NCI-H2196 (cell line): Measurements from ENCODE around the gene GSTM1.
"Not testable (repeated sequence)": the region's sequence is repeated elsewhere in the genome, so short reads cannot be mapped to it uniquely, and the experiment has no call there.

Source experiments
- DNase-seq: peaks from one replicate; lab custom pipeline; 2025; ENCODE audit not compliant: unreplicated experiment; lab: John Stamatoyannopoulos, UW

The GSTM1 gene

GRCh38 chr1:109659997-109660690, 27.5 kb upstream of the GSTM1 start:
- no peak for DNase-seq

GRCh38 chr1:109660691-109661026, 27.0 kb upstream of the GSTM1 start:
- not testable (repeated sequence) for DNase-seq

DNA sequence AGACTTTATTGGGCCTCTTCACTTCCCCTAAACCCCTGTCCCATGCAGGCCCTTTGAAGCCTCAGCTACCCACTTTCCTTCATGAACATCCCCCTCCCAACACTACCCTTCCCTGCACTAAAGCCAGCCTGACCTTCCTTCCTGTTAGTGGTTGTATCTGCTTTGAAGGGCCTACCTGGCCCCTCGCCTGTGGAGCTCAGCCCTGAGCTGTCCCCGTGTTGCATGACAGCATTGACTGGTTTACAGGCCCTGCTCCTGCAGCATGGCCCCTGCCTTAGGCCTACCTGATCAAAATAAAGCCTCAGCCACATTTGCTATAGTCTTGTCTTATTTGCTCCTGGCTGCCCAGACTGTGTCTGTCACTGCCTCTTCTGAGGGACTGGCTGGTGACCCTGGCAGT, 26.2 kb upstream of the GSTM1 start:
- DNase-seq: no peak

- no peak for DNase-seq
Measured at GRCh38 chr1:109664671-109665070, 22.9 kb upstream of the GSTM1 start.

- no peak for DNase-seq
Measured at GRCh38 chr1:109667452-109668122, 20.0 kb upstream of the GSTM1 start, which contains the start of gene GSTM2. TSS of gene GSTM2 (plus strand) at chr1:109668057. CDS start at chr1:109668116, 59 bp downstream.

DNA sequence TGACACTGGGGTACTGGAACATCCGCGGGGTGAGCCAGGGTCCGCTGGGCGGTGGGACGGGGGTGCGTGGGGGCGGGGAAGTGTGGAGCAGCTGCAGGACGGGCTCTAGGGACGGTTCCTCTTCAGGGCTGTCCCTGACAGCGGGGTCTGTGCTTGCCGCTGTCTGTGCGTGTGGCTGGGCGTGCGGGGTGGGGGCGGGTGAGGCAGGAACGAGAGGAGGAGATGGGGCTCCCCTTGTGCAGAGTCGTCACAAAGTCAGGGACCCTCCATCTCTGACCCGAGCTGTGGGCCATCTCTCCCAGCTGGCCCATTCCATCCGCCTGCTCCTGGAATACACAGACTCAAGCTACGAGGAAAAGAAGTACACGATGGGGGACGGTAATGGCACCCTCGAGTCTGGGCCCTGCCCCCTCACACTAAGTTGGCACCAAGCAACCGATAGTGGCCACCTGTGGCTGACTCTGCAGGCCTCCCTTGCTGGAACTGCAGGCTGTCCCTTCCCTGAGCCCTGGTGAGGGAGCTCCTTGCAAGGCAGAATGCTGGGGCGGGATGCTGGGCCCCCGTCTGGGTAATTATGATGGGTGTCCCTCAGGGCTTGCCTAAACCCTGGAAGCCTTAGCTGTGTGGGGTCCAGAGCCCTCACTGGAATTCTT, 19.4 kb upstream of the GSTM1 start:
- DNase-seq: no peak

- no peak for DNase-seq
Measured at GRCh38 chr1:109669246-109669948, 18.2 kb upstream of the GSTM1 start.

- not testable (repeated sequence) for DNase-seq
Measured at GRCh38 chr1:109669949-109670302, 17.7 kb upstream of the GSTM1 start.

DNA sequence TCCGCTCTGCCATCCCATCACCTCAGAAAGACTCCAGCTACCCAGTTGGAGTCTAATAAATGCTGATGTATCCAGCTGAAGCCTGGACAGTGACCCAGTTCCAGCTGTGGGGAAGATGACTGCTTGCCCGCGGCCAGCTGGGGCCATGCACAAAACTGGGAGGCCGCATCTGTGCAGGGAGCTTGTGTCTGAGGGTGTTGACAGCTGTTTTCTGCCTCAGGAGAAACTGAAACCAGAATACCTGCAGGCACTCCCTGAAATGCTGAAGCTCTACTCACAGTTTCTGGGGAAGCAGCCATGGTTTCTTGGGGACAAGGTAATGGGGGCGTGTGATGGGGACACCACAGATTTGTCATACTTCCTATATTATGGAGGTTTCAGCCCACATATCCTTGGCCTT, 16.6 kb upstream of the GSTM1 start:
- DNase-seq: no peak

DNA sequence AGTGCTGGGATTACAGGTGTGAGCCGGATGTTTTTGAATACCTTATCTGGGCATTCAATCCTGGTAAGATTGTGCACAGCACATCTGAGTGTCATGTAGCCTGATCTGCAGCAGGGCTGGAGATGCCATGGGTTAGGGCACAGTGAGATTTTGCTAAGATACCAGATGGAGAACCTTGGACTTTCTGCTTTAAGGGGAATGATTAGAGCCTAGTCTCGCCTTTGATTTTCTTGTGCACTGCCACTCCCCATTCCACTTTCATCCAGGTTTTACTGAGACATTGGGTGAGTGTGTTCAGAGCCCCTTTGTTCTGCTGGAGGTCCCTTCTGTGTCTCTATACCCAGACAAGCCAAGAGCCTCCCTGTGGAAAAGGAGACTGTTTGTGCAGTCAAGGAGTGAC, 13.8 kb upstream of the GSTM1 start:
- not testable (repeated sequence) for DNase-seq

DNA sequence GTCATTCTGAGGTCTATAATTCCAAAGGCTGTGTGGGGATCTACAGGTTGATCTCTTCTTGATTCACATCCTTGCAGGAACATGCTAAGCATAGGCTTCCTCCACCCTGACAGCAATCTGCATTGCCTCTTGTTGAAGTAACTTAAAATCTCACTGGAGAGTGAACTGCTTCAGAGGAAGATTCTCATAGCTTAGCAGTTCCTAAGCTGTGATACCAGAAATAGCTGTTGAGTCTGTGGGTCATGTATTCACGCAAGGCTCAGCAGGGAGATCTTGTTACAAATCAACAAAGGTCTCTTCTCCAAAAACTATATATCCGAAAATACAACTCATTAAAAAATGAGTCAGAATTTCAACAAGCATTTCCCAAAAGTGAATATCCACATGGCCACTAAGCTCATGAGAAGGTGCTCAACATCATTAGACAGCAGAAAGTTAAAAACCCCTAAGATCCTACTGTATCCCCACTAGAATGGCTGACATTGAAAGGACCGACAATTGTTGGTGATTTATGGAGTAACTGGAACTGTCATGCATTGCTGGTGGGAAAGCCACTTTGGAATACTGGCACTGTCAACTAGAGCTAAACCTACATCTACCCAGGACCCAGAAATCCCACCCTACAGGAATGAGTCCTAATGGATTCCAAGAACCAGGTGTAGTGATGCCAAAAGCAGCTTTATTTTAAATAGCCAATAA, 10.8 kb upstream of the GSTM1 start:
- DNase-seq: not testable (repeated sequence)

GRCh38 chr1:109677459-109677858, 10.2 kb upstream of the GSTM1 start:
- no peak for DNase-seq

DNA sequence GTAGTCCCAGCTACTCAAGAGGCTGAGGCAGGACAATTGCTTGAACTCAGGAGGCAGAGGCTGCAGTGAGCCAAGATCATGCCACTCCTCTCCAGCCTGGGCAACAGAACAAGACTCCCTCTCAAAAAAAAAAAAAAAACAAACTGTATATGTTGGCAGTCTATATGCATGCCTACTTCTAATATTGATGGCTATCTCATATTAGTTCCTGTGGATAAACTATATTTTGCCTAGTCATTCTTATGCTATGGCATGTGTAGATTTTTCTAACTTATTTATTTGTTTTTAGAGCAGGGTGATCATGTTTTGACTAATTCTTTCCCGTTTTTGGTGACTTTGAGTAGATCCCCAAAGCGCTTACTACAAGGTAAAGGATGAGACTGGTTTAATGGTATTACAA, 9.0 kb upstream of the GSTM1 start:
- DNase-seq: not testable (repeated sequence)

GRCh38 chr1:109684777-109685176, 2.8 kb upstream of the GSTM1 start:
- DNase-seq: not testable (repeated sequence)

GRCh38 chr1:109685399-109685798, 2.2 kb upstream of the GSTM1 start:
- not testable (repeated sequence) for DNase-seq

- DNase-seq: not testable (repeated sequence)
Measured at GRCh38 chr1:109685890-109686289, 1.7 kb upstream of the GSTM1 start.

GRCh38 chr1:109687109-109687508, 508 bp upstream of the GSTM1 start:
- DNase-seq: not testable (repeated sequence)

DNA sequence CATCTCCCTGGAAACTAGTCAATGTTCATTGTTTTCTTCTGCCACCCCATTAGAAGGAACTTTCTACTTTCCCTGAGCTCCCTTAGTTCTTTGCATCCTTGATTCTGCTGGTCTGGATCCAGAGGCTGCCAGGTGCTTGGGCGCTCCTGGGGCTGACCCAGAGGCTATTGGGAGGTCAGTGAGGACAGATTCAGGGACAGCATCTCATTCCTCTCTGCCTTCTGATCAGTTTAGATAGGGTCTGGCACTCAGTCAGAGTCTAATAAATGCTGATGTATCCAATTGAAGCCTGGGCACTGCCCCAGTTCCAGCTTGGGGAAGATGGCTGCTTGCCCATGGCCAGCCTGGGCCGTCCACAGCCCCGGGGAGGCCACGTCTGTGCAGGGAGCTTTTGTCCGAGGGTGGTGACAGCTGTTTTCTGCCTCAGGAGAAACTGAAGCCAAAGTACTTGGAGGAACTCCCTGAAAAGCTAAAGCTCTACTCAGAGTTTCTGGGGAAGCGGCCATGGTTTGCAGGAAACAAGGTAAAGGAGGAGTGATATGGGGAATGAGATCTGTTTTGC, 2.3 kb downstream of the GSTM1 start:
- no peak for DNase-seq

DNA sequence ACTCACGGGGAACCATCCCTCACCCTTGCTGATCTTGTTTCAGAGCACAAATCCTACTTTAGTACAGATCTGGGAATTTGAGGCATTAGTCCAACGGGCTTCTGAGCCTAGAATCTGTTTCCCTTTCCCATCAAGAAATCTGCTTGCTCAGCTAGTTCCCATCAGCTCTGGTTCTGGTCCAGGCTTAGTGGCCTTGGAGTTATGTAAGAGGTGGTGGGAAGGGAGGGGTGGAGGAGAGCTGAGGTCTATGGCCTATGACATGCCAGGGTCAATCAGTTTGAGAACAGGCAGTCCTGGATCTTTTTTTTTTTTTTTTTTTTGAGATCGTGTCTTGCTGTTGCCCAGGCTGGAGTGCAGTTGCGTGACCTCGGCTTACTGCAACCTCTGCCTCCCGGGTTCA, 4.1 kb downstream of the GSTM1 start:
- DNase-seq: no peak

GRCh38 chr1:109694400-109694799, 6.8 kb downstream of the GSTM1 start:
- DNase-seq: not testable (repeated sequence)

DNA sequence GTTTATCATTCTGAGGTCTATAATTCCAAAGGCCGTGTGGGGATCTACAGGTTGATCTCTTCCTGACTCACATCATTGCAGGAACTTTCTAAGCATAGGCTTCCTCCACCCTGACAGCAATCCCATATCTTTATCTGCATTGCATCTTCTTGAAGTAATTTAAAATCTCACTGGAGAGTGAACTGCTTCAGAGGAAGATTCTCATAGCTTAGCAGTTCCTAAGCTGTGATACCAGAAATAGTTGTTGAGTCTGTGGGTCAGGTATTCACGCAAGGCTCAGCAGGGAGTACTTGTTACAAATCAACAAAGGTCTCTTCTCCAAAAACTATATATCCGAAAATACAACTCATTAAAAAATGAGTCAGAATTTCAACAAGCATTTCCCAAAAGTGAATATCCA, 7.5 kb downstream of the GSTM1 start:
- not testable (repeated sequence) for DNase-seq
